Measurements from ENCODE around the gene SPIRE1.

- TF ChIP-seq EZH2 (IDR thresholded peaks at IDR 0.05; ENCODE audit: borderline replicate concordance, low read depth, low read length, severe bottlenecking) (no peak), CTCF (IDR thresholded peaks at IDR 0.05; ENCODE audit: borderline replicate concordance, extremely low read depth, low read length, poor library complexity, severe bottlenecking) (peak; percentile 3)
These were observed 236.2 kb downstream of the SPIRE1 start for GRCh38 chr18:12421732-12422131.
